Fibroblast of lung (primary cell): ENCODE data around the gene SPDYE5. TPM values are rescaled to one million over a fixed set of nuclear protein-coding genes. Genes with fewer than 3 reads are reported as not detected.

Source experiments
- DNase-seq, 2 donors: peaks; one replicate each; pipeline versions ENCODE4 v3.0.0 to v3.0.0-alpha.2; 2010; ENCODE audit warnings: low read depth in 2 of 2
- H2AFZ ChIP-seq: 2 replicates; pipeline ENCODE4 v1.5.1; 2012; ENCODE audit warnings: low read length, control low read depth, inconsistent platforms
- H3K27ac ChIP-seq: 2 replicates; pipeline ENCODE4 v1.5.1; 2011; ENCODE audit warnings: low read length, control low read depth; ENCODE audit not compliant: insufficient read depth
- H3K27me3 ChIP-seq: 2 replicates; pipeline ENCODE4 v1.5.1; 2011; ENCODE audit warnings: mild to moderate bottlenecking, low read length; ENCODE audit not compliant: control insufficient read depth, insufficient read depth
- H3K36me3 ChIP-seq: 2 replicates; pipeline ENCODE4 v1.5.1; 2011; ENCODE audit warnings: low read length; ENCODE audit not compliant: control insufficient read depth, insufficient read depth
- H3K4me1 ChIP-seq: 2 replicates; pipeline ENCODE4 v1.5.1; 2011; ENCODE audit warnings: low read length; ENCODE audit not compliant: control insufficient read depth, insufficient read depth; ENCODE audit errors: extremely low read depth
- H3K4me2 ChIP-seq: 2 replicates; pipeline ENCODE4 v1.5.1; 2011; ENCODE audit warnings: low read length, control low read depth; ENCODE audit not compliant: insufficient read depth; ENCODE audit errors: extremely low read depth
- H3K4me3 ChIP-seq, 4 experiments: fragments of 200-600 bp in 1 of 4; sonication (generic) in 1 of 4; replicated peaks in 1 of 4; 2 replicates each; pipeline ENCODE4 v1.5.1; 2011 to 2016; ENCODE audit warnings: low read length in 4 of 4, low read depth in 3 of 4, mild to moderate bottlenecking in 3 of 4, control low read depth in 2 of 4, inconsistent platforms in 1 of 4, mixed read lengths in 1 of 4; ENCODE audit not compliant: insufficient read depth in 1 of 4; ENCODE audit errors: control extremely low read depth in 1 of 4
- H3K79me2 ChIP-seq: 2 replicates; pipeline ENCODE4 v1.5.1; 2012; ENCODE audit warnings: mild to moderate bottlenecking, low read length, inconsistent platforms; ENCODE audit not compliant: control insufficient read depth, insufficient read depth
- H3K9ac ChIP-seq: 2 replicates; pipeline ENCODE4 v1.5.1; 2011; ENCODE audit warnings: mild to moderate bottlenecking, low read length, control low read depth; ENCODE audit not compliant: insufficient read depth
- H3K9me3 ChIP-seq: 2 replicates; pipeline ENCODE4 v1.5.1; 2012; ENCODE audit warnings: low read depth, low read length; ENCODE audit not compliant: control insufficient read depth, insufficient read depth
- H4K20me1 ChIP-seq: 2 replicates; pipeline ENCODE4 v1.5.1; 2011; ENCODE audit warnings: low read length; ENCODE audit not compliant: control insufficient read depth, insufficient read depth; ENCODE audit errors: extremely low read depth
- CTCF ChIP-seq, 2 donors: IDR thresholded peaks in 1 of 2; conservative IDR thresholded peaks in 1 of 2; 1 replicate in 1 of 2; 2 replicates in 1 of 2; pipeline ENCODE4 v1.5.1; 2011 to 2012; ENCODE audit warnings: low read length in 2 of 2, control low read depth in 1 of 2, inconsistent platforms in 1 of 2, low read depth in 1 of 2, mild to moderate bottlenecking in 1 of 2
- EZH2 ChIP-seq: IDR thresholded peaks from 2 replicates; pipeline ENCODE4 v1.5.1; 2012; ENCODE audit warnings: low read length, control low read depth, mild to moderate bottlenecking; ENCODE audit errors: missing control alignments
- polyA plus RNA-seq, 2 donors: library from polyadenylated mRNA; depleted of rRNA in 1 of 2; stranded (reverse) in 1 of 2; unstranded in 1 of 2; fragments of >200 nt; gene quantifications; 2 replicates each; pipeline ENCODE4 v1.2.1, GENCODE V29; 2011 to 2012; ENCODE audit warnings: missing spikeins in 1 of 2
- total RNA-seq: library from RNA; depleted of rRNA; stranded (reverse); fragments of >200 nt; gene quantifications from 2 replicates; pipeline ENCODE4 v1.2.1, GENCODE V29; 2014

The SPDYE5 gene
- total and polyA plus RNA-seq, 2 donors (not counting 1 experiment from before 2014, with no cell fraction given): not detected

GRCh38 chr7:75546237-75547015 is 54.3 kb downstream of the SPDYE5 start:
- H2AFZ ChIP-seq: no peak overlapping the region
- peaks cover 6% of the 10 kb centered on the region for H3K36me3 ChIP-seq
- no peak for DNase-seq
- H3K4me1 ChIP-seq: no peaks in the 10 kb centered on the region
- no peak overlapping the region for H3K9ac ChIP-seq
- no peaks in the 10 kb centered on the region for H3K9me3 ChIP-seq
- no peaks in the 10 kb centered on the region for H4K20me1 ChIP-seq
- H3K79me2 ChIP-seq: no peaks in the 10 kb centered on the region
- no peak for TF ChIP-seq CTCF (conservative IDR thresholded peaks at IDR 0.05 in 1 of 2, IDR thresholded peaks at IDR 0.05 in 1 of 2; ENCODE audit: low read depth in 1 of 2, low read length in 2 of 2)
- TF ChIP-seq EZH2: no peak
- H3K4me2 ChIP-seq: no peak overlapping the region
- H3K4me3 ChIP-seq: no peak overlapping the region
- no peak overlapping the region for H3K27ac ChIP-seq
- H3K27me3 ChIP-seq: no peaks in the 10 kb centered on the region

Other genes with a start within 250 kb of the SPDYE5 start
- 0.51 and 1.3 TPM in 2 replicates for gene TRIM73, start 96.7 kb upstream of the SPDYE5 start, total RNA-seq
- 0.03 TPM in 1 of 2 replicates, not detected in the other for gene TRIM73, start 96.7 kb upstream of the SPDYE5 start, polyA plus RNA-seq
- 5.1 and 6.9 TPM in 2 replicates for gene POM121C, start 6.0 kb upstream of the SPDYE5 start, total RNA-seq
- 14.7 and 15.5 TPM in 2 replicates for gene POM121C, start 6.0 kb upstream of the SPDYE5 start, polyA plus RNA-seq
- gene HIP1, start 246.6 kb downstream of the SPDYE5 start, total RNA-seq: 15.2 and 27.2 TPM in 2 replicates
- gene HIP1, start 246.6 kb downstream of the SPDYE5 start, polyA plus RNA-seq: 30.0 and 31.3 TPM in 2 replicates